Motor neuron (in vitro differentiated cells): ENCODE results near the gene EPB41. TPM values are rescaled to one million over a fixed set of nuclear protein-coding genes. Genes with fewer than 3 reads are reported as not detected.

Experiments used
- total RNA-seq, 8 experiments: library from RNA; unstranded; fragments of 300-600 nt; gene quantifications; 2 replicates each; pipeline versions ENCODE4 v1.2.3 to v1.2.4, GENCODE V29; 2022

EPB41 gene
- total RNA-seq, 8 experiments from 2014 or later = 8.1 to 205 (median 61.7) TPM

Other genes starting within 250 kb of the EPB41 start
- 10 to 100 TPM in 5 of 8 experiments, 1 to 10 TPM in 3; 5.8 to 15.2 (median 11.8) TPM for gene GMEB1, start 245.8 kb upstream of the EPB41 start, total RNA-seq
- gene YTHDF2, start 177.6 kb upstream of the EPB41 start, total RNA-seq = 100 to 1,000 TPM in 3 of 8 experiments, 10 to 100 TPM in 5; 60.2 to 149 (median 88.6) TPM
- 1 to 10 TPM in 1 of 8 experiments, under 1 TPM in 7; 0.10 to 1.2 (median 0.22) TPM for gene OPRD1, start 102.4 kb upstream of the EPB41 start, total RNA-seq
- 1 to 10 TPM in 2 of 8 experiments, under 1 TPM in 6; 0.33 to 2.4 (median 0.66) TPM for gene TMEM200B, start 209.3 kb downstream of the EPB41 start, total RNA-seq